Parathyroid adenoma (tissue), 2 donors: Measurements from ENCODE around the gene AP2A2.

ENCODE experiments used
- H2AFZ ChIP-seq: fragments of 300-600 bp; sonication (generic); one replicate; pipeline ENCODE4 v1.7.0; 2017; ENCODE audit warnings: antibody characterized with exemption, mild to moderate bottlenecking
- H3K27ac ChIP-seq: fragments of 300-600 bp; sonication (generic); one replicate; pipeline ENCODE4 v1.7.0; 2017
- H3K27me3 ChIP-seq: fragments of 300-600 bp; sonication (generic); one replicate; pipeline ENCODE4 v1.7.0; 2017; ENCODE audit warnings: low read length; ENCODE audit not compliant: control insufficient read depth, insufficient read depth
- H3K36me3 ChIP-seq: fragments of 300-600 bp; sonication (generic); one replicate; pipeline ENCODE4 v1.7.0; 2017; ENCODE audit warnings: low read length; ENCODE audit not compliant: control insufficient read depth, insufficient read depth
- H3K4me1 ChIP-seq: fragments of 300-600 bp; sonication (generic); one replicate; pipeline ENCODE4 v1.7.0; 2017; ENCODE audit warnings: control low read depth
- H3K4me2 ChIP-seq: fragments of 300-600 bp; sonication (generic); one replicate; pipeline ENCODE4 v1.7.0; 2017; ENCODE audit warnings: low read length
- H3K4me3 ChIP-seq: fragments of 300-600 bp; sonication (generic); one replicate; pipeline ENCODE4 v1.7.0; 2017; ENCODE audit warnings: low read depth, low read length
- H3K79me2 ChIP-seq: fragments of 300-600 bp; sonication (generic); one replicate; pipeline ENCODE4 v1.7.0; 2017; ENCODE audit warnings: control low read depth
- H3K9ac ChIP-seq: fragments of 300-600 bp; sonication (generic); one replicate; pipeline ENCODE4 v1.7.0; 2017; ENCODE audit warnings: mild to moderate bottlenecking
- H3K9me3 ChIP-seq: fragments of 300-600 bp; sonication (generic); one replicate; pipeline ENCODE4 v1.7.0; 2017; ENCODE audit warnings: low read length; ENCODE audit not compliant: control insufficient read depth
- CTCF ChIP-seq: fragments of 300-600 bp; sonication (generic); IDR thresholded peaks from one replicate; pipeline ENCODE4 v1.7.0; 2017; ENCODE audit warnings: antibody characterized with exemption, mild to moderate bottlenecking
- donor health status: primary hyperparathyroidism.

AP2A2 gene

DNA sequence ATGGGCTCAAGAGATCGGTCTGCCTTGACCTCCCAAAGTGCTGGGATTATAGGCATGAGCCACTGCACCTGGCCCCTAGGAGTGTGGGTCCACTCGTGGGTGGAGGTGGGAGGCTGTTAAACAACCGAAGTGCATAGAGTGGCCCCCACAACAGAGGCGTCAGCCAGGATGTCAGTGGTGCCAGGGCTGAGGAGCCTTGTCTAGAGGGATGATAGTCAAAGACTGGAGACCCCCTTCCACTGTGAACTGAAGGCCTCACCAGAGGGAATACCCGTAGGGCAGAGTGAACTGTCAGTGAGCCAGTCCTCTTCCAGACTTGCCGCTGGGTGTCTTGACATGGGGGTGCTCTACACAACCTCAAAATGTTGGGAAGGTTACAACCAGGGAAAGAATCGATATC lies 38.2 kb downstream of the AP2A2 start:
- Histone ChIP-seq H3K27ac (no peak overlapping the region), H3K4me2 (no peak overlapping the region), H3K36me3 (no peaks in the 10 kb centered on the region), H3K27me3 (no peaks in the 10 kb centered on the region), H3K79me2 (peaks cover 2% of the 10 kb centered on the region), H2AFZ (no peak overlapping the region), H3K4me3 (no peak overlapping the region), H3K4me1 (no peaks in the 10 kb centered on the region), H3K9ac (no peak overlapping the region), H3K9me3 (no peaks in the 10 kb centered on the region)
- TF ChIP-seq CTCF, result no peak

DNA sequence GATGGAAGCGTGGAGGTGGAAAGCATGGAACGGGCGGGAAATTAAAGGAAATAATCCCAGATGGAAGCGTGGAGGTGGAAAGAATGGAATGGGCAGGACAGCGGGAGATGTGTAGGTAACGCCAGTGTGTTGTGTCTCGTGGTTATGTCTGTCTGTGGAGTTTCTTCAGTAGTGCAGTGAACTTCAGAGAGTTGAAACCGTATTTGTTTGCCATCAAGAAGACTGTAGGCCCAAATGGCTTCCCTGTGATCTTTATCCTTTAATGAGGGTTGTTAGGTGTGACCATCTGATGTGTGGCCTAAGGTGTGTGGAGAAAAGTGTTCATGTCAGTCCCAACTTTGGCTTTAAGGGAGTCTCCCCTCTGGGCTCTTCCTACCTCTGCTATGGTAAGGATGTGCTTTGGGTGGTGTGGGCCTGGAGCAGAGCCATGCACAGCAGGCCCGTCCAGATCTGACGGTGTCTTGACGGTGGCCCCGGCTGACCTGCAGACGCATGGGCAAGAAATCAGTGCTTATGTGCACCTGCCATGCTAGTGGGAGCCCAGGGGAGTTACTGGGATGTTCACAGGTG lies 39.6 kb downstream of the AP2A2 start:
- H3K27me3 ChIP-seq, result no peaks in the 10 kb centered on the region
- no peaks in the 10 kb centered on the region for H3K9me3 ChIP-seq
- no peak overlapping the region for H3K27ac ChIP-seq
- H3K4me3 ChIP-seq, result no peak overlapping the region
- no peak for TF ChIP-seq CTCF
- H3K9ac ChIP-seq, result no peak overlapping the region
- H3K36me3 ChIP-seq, result no peaks in the 10 kb centered on the region
- no peaks in the 10 kb centered on the region for H3K4me1 ChIP-seq
- no peak overlapping the region for H2AFZ ChIP-seq
- peaks cover 4% of the 10 kb centered on the region for H3K79me2 ChIP-seq
- H3K4me2 ChIP-seq, result no peak overlapping the region

- Histone ChIP-seq H3K9me3 (no peaks in the 10 kb centered on the region), H3K9ac (no peak overlapping the region), H3K4me2 (no peak overlapping the region), H2AFZ (no peak overlapping the region), H3K27me3 (no peaks in the 10 kb centered on the region), H3K36me3 (no peaks in the 10 kb centered on the region), H3K79me2 (peaks cover 9% of the 10 kb centered on the region), H3K4me1 (no peaks in the 10 kb centered on the region), H3K27ac (no peak overlapping the region), H3K4me3 (no peak overlapping the region)
- TF ChIP-seq CTCF, result no peak
Observed at GRCh38 chr11:967995-968751, 42.5 kb downstream of the AP2A2 start.

DNA sequence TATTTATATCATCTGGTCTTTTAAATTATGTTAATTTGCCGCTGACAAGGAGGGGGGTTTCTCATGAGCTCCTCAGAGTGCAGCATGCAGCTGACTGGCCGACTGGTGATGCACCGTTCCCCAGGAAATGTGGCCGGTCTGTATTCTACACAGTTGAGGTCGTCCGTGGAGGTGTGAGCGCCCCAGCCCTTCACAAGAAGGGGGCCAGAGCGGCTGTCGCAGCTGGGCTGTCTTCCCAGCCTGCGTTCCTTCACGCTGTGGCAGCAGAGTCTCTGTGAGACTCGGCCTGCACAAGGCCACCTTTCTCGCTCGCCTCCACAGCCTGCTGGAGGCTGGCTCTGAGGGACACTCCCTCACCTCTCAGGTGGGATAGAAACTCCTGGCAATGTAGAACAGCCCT lies 43.2 kb downstream of the AP2A2 start:
- no peak overlapping the region for H2AFZ ChIP-seq
- no peaks in the 10 kb centered on the region for H3K36me3 ChIP-seq
- H3K4me3 ChIP-seq, result no peak overlapping the region

More for the DNA sequence above, 43.2 kb downstream of the AP2A2 start:
- peaks cover 11% of the 10 kb centered on the region for H3K79me2 ChIP-seq
- H3K9me3 ChIP-seq, result no peaks in the 10 kb centered on the region
- TF ChIP-seq CTCF, result no peak
- H3K4me2 ChIP-seq, result no peak overlapping the region
- no peak overlapping the region for H3K9ac ChIP-seq
- H3K27ac ChIP-seq, result no peak overlapping the region
- no peaks in the 10 kb centered on the region for H3K27me3 ChIP-seq
- H3K4me1 ChIP-seq, result no peaks in the 10 kb centered on the region
